Esophagus squamous epithelium (tissue), 4 donors: ENCODE data around the gene MAP7D1.

Source experiments
- POLR2A ChIP-seq, 4 donors: fragments of 450-650 bp; IDR thresholded peaks; one replicate each; pipeline ENCODE4 v1.6.1; 2017; ENCODE audit warnings: antibody characterized with exemption in 4 of 4, mild to moderate bottlenecking in 4 of 4, moderate library complexity in 3 of 4
- TF ChIP-seq, protein P1 (sequence below), 6 experiments: fragments of 450-650 bp in 4 of 6; fragments of 200-600 bp in 2 of 6; sonication (generic) in 2 of 6; IDR thresholded peaks; one replicate each; pipeline ENCODE4 v1.5.1; 2016 to 2019; ENCODE audit warnings: antibody characterized with exemption in 6 of 6, mild to moderate bottlenecking in 4 of 6, moderate library complexity in 4 of 6

DNA sequence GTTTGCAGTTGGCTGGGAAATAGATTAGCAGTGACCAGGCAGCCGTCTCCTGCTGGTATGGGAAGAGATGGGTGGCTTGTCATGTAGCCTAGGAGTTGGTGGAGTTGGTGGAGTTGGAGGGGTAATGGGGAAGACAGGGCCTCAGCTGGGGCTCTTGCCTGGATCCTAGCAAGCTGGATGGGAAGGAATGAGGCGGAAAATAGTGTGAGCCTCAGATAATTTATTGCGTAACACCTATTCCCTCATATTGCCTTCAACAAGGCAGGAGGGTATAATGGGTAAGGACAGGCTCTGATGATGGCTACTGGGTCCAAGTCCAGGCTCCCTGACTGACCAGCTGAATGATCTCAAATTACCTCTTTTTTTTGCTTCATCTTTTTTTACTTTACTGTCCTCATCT lies 12.6 kb downstream of the MAP7D1 start:
- TF ChIP-seq POLR2A (IDR thresholded peaks at IDR 0.05), result no peak
- TF ChIP-seq, protein P1, sequence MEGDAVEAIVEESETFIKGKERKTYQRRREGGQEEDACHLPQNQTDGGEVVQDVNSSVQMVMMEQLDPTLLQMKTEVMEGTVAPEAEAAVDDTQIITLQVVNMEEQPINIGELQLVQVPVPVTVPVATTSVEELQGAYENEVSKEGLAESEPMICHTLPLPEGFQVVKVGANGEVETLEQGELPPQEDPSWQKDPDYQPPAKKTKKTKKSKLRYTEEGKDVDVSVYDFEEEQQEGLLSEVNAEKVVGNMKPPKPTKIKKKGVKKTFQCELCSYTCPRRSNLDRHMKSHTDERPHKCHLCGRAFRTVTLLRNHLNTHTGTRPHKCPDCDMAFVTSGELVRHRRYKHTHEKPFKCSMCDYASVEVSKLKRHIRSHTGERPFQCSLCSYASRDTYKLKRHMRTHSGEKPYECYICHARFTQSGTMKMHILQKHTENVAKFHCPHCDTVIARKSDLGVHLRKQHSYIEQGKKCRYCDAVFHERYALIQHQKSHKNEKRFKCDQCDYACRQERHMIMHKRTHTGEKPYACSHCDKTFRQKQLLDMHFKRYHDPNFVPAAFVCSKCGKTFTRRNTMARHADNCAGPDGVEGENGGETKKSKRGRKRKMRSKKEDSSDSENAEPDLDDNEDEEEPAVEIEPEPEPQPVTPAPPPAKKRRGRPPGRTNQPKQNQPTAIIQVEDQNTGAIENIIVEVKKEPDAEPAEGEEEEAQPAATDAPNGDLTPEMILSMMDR (IDR thresholded peaks at IDR 0.05), result no peak
